HG03442 (cell line): Measurements from ENCODE around the gene NUP54.

Experiments
- ATAC-seq: cut with Tn5 transposase; IDR thresholded peaks from one replicate; pipeline ENCODE4 v1.9.1; 2021; ENCODE audit warnings: mild to moderate bottlenecking, moderate library complexity; ENCODE audit not compliant: unreplicated experiment

The NUP54 gene

DNA sequence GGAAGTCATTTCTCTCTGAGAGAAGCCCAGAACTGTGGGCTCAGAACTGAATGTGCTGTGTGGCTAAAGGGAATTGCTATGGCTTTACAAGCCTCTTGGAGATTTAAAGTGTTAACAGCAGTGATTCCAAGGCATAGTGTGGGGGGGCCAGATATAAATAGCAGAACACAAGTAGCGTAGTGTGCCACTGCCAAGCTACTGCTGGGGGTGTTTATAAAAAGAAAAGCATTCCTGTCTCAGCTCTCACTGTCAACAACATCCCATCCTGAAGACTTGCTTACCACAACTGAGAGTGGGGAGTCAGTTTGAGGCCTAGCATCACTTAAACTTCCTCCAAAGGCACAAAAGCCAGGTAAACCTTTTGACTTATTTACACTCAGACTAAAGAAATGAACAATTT lies 73.7 kb downstream of the NUP54 start, which contains the start of gene ART3:
Gene ART3 (plus strand): TSS at position 242 of the 400 bp plus-strand sequence. CDS start 1,181 bp downstream, outside the sequence.
- ATAC-seq: no peak

- no peak for ATAC-seq
These were observed 75.4 kb downstream of the NUP54 start for GRCh38 chr4:76072760-76073159.

DNA sequence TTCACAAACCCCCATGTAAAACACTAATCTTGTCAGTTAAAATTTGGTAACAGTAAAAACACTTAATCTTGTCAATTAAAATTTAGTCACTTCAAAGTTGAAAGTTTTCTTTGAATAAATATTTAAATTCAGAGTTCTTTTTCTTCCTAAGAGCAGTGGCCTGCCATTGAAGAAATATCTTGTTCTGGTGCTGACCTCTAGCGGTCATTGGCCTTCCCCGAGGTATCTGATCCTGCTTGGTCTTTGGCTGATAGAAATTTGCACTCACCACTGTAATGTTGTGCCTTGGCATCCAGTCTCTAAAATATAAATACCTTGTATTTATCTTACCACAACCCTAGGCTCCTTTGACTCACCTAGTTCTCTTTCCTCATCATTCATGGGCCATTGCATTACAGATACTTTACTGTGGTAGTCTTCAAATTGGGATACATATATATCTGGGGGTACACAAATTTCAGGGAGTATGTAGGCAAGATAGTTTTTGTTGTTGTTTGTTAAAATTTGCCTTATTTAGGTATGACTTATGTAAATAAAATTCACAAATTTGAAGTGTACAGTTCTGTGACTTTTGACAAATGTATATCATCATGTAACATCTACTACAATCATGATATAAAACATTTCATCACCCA lies 80.4 kb downstream of the NUP54 start:
- ATAC-seq: peak; percentile 49

- no peak for ATAC-seq
These were observed 81.7 kb downstream of the NUP54 start for GRCh38 chr4:76066546-76066945.
